Endothelial cell of umbilical vein (primary cell): ENCODE results near the gene KDM4B.

Source experiments
- CTCF ChIP-seq, 2 donors: IDR thresholded peaks; 1 replicate in 1 of 2; 2 replicates in 1 of 2; pipeline ENCODE4 v1.5.1; 2011; ENCODE audit warnings: low read length in 2 of 2, mild to moderate bottlenecking in 2 of 2, moderate library complexity in 2 of 2, control low read depth in 1 of 2, inconsistent platforms in 1 of 2, low read depth in 1 of 2; ENCODE audit not compliant: insufficient read depth in 1 of 2; ENCODE audit errors: extremely low read depth in 1 of 2
- MYC ChIP-seq: IDR thresholded peaks from one replicate; pipeline ENCODE4 v1.6.1; 2011; ENCODE audit warnings: mild to moderate bottlenecking, low read depth, low read length
- POLR2A ChIP-seq: IDR thresholded peaks from 2 replicates; pipeline ENCODE4 v1.6.1; 2012; ENCODE audit warnings: low read depth, mild to moderate bottlenecking, control low read depth, low read length
- POLR2AphosphoS5 ChIP-seq: IDR thresholded peaks from 2 replicates; pipeline ENCODE4 v1.6.1; 2012; ENCODE audit warnings: low read depth, mild to moderate bottlenecking, control low read depth, low read length, moderate library complexity; ENCODE audit not compliant: insufficient read depth

GRCh38 chr19:5045956-5046338 is 77.0 kb downstream of the KDM4B start:
- TF ChIP-seq CTCF (IDR thresholded peaks at IDR 0.05; ENCODE audit: extremely low read depth in 1 of 2, insufficient read depth in 1 of 2, low read depth in 1 of 2, low read length in 2 of 2), result no peak
- TF ChIP-seq POLR2AphosphoS5, result no peak
- no peak for TF ChIP-seq POLR2A
- TF ChIP-seq MYC, result no peak
